ENCODE data around the gene FAN1.

The FAN1 gene

DNA sequence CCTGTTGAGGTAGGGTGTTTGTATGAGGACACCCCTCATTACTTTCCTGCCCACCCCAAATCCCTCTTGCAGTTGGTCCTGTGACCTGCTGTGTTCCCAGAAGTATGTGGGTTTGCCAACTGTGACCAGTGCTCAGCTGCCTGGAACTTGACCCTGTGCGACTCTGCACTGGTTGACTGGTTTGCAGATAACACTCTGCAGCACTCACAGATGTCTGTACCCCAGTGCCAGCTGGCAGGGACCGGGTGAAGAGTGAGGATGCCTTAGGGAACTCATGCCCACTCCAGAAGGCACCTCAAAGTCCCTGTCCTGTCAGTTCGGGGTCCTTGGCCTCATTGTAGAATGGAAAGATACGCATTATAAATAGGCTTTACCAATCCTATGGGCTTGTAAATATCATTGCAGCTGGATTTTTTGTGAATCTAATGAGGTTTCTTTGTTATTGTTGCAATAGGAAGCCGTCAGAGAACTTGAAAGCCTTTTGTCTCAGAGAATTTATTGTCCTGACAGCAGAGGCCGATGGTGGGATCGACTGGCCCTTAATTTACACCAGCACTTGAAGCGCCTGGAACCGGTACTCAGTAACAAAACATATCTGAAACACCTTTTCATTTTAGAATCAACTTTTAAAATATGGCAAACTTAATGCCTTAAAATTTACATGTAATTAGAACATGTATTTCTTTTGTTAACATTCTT is 18.2 kb downstream of the FAN1 start:
- DNase-seq, result no peak

DNA sequence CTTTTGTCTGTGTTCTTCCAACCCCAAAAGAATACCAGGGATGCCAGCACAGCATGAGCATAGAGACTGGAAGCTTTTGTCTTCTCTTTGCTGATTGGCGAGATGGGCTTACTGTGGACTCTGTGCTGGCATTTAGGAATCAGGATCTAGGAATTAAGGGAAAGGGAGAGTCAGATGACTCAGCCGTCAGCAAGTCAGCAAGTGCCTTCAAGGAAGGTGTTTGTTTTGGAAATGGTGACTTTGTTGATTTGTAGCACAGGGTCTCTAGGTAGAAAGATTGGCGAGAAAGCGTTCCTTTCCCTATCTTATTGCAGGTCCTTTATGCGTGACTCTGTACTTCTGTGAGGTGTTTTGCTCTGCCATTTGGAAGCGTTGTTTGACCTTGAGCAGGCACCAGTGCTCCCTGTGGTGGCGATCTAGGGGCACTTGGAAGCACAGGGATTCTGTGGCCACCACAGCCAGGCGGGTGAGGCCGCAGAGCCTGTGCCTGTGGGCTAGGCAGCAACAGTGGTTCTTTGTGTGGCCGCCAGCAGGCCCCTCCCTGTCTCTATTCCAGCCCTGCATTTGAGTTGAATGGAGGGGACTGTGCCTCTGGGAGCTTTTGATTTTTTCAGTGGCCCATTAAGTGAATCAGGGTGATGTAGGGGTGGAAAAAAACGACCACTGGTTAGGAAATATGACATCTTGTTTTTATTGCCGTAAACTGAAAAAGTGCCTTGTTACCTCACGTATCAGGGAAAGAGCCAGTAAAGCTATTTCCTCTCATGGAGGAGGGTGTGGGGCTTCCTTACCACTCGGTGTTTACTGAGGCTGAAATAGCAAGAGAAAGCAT is 19.0 kb downstream of the FAN1 start:
- no peak for DNase-seq

DNA sequence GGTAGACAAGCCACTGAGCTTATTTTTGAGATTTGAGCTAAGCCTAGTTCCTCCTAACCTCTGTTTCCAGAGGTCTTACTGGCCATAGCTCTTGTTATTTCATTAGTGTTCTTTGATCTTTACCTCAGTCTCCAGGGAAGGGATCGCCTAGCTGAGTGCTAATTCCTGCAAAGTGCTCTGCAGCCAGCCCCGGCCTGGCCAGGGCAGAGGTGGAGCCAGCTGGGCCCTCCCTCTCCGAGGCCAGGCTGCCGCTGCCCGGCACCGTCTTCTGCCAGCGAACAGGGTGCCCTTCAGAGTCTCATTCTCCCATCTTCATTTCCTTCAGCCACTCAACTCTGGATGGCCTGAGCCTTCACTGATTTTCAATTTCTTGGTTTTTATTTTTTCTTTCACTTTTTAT is 19.7 kb downstream of the FAN1 start:
- DNase-seq, result no peak

GRCh38 chr15:30924353-30924752 is 20.6 kb downstream of the FAN1 start:
- DNase-seq, result no peak

GRCh38 chr15:30925686-30926085 is 22.0 kb downstream of the FAN1 start:
- no peak for DNase-seq

DNA sequence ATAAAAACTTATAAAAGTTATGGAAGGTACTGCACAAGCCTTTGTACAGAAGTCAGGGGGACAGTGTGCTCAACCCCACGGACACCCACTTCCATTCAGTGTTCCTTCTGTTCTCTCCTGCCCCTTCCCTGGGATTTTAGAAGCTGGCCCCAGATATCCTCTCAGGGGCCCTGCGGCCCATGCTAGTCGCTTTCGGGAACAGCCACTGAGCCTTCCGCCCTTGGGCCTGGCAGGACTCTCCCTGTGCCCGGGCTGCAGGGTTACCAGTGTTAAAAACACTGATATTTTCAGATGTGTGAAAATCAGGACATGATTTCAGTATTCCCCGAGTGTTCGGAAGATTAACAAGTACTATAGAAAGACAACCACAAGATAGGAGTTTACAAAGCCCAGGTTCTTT is 22.4 kb downstream of the FAN1 start:
- no peak for DNase-seq

DNA sequence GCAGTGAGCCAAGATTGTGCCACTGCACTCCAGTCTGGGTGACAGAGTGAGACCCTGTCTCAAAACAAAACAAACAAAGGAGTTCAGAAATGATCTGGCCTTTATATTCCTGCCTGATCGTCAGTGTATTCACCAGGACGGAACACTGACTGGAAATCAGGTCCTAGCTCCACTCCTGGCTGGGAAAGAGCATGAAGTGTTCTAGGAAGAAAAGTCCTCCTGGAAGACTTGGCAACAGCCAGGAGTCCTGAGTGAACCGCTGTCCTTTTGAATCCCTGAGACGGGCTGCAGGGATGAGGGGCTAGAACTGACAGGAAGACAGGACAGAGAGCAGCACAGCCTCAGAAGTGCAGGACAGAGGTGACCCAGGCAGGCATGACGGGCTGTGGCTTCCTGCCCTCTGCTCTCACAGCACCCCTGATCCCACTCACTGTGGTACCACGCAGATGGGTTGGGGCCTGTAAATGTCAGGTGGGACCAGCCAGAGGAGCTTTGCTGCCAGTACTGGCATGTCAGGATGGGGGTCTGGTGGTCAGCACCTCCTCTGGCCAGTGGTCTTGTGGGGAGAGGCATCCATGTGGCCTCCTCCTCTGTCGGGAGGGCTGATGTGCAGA is 23.5 kb downstream of the FAN1 start:
- no peak for DNase-seq

DNA sequence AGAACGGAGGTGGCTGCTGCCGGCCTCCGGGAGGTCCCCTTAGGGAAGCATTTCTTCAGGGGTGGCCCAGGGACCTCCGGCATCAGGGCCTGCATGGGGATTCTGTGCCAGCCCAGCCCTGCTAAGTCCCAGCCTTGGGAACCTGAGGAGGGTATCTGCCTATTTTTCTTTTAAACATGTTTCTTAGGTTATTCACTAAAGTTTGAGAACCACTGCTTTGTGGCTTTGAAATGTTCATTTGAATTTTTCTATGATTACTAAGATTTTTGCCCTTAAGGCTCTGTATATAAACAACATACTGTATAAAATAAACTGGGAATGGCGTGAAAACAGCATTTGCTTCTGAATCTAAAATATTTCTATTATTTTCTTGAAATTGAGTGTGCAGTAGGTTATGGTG is 24.4 kb downstream of the FAN1 start:
- no peak for DNase-seq

DNA sequence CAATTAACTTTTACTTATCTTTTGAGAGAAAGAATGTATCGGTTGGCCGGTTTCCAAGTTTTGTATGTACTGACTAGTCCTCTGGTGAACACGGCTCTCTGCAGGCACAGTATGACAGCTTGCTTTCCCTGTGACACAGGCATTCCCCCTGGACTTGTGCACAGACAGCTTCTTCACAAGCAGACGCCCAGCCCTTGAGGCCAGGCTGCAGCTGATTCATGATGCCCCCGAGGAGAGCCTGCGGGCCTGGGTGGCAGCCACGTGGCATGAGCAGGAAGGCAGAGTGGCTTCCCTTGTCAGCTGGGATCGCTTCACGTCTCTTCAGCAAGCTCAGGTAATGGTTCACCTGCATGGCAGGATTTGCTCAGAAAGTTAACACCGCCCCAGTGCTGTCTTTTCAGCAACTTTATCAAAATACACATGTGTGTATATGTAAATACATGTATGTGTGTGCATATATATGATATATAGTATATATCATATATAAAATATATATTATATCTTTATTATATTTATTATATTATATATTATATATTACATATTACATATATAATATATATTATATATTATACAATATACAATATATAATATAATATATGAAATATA is 25.5 kb downstream of the FAN1 start:
- DNase-seq, result peak; percentile 57 to 82

DNA sequence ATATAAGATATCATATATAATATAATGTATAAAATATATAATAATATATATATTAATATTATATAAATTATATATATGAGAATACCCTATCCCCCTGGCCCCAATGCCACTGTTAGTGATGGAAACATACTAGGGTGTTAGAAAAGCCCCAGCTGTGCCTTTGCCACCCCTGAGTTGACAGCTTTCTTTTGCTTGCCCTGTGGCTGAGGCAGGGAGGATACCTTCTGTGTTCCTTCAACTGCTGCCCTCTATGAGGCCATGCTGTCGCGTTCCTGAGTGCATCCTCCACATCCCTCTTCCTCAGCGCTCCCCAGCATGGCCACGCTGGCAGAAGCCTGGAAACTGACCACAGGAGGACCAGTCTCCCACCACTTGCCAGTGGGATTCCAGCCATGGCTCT is 26.3 kb downstream of the FAN1 start:
- no peak for DNase-seq

DNA sequence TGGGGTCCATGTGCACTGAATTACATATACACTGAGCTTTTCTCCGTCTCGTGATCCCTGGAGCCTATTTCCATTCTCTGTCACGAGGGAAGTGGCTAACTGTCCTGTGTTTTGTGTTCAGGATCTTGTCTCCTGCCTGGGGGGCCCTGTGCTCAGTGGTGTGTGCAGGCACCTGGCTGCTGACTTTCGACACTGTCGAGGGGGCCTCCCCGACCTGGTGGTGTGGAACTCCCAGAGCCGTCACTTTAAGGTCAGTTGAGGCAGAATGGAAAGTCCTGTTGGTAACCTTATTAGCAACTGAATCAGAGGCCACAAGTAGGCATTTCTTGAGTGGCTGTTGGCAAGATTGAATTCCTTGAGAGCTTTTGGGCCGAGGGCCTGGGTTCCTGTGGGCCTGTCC is 26.7 kb downstream of the FAN1 start:
- DNase-seq, result no peak

GRCh38 chr15:30933293-30933692 is 29.6 kb downstream of the FAN1 start:
- DNase-seq, result no peak

DNA sequence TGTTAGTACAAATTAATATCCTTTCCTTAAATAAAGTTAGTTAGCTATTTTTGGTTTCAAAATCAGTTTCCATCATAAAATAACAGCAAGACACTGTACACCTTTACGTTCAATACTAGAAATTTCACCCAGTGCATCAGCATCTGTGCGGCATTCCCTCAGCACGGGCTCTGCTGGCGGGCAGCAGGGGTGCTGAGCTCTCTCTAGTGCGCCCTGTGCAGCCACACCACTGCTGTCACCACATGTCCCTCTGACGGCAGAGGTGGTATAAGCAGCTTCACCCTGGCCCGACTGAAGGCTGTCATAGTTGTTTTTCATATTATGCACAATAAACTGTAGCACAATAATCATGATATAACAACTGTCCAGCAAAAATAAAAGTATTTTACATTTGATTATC is 35.4 kb downstream of the FAN1 start:
- DNase-seq, result no peak

DNA sequence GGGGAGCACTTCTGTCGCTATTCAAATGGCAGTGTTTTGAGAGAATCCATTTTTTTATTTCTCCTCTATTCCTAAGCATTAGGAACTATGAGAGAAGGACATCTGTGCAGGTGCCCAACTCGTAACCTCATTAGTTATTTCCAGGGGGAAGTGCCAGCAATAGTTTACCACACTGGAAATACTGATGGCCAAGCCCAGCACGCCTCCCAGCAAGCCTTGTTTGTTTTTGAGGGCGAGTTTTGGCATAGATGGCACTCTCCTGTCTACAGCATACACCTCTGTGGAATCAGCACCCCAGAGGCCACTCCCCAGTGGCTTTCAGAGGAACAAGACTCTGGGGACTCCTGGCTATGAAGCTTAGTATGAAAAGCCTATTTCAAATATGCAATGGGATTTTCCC is 36.6 kb downstream of the FAN1 start:
- DNase-seq, result peak; percentile 66 to 89

DNA sequence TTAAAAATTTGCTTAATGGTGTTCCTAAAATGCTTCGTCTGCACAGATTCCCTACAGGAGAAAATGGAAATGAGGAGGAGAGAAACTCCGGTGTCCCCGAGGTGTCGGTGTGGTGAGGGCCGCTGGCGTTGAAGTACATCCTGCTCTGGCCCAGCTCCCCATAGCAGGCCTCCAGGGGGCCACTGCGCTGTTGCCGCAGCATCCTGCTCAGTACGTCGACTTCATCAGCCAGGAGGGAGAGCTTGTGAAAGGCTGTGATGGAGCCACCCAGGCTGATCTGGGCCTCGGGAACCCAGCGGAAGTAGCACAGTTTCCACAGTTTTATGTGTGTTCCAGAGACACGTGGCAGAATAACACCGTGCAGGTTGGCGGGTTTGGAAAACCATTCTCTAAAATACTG is 37.8 kb downstream of the FAN1 start:
- DNase-seq, result no peak

DNA sequence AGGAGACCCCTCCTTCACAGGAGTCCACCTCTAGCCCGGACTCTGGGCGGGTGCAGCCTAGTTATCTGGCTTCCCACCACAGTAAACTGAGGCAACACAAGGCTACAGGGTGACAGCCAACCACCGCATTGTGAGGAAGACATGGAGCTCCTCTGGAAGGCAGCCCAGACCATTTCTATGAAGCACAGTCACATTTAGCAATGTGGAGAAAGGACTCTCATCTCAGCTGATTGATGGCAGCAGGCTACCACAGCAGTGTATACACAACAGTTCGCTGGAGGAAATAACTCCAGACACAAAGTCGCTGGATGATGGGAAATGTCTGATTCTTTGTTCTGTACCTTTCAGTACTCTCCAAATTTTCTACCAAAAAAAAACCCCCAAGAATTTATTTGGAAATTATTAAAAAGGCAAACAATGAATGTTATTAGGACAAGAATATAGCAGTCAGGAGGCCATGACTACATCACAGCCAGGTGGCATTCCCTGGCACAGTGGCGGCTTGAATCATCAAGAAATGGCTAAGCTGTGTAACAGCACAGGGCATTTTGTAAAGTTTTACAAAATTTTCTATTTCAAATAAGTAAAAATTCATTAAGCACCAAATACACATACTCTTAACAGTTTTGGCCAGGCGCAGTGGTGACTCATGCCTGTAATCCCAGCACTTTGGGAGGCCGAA is 40.1 kb downstream of the FAN1 start:
- no peak for DNase-seq

DNA sequence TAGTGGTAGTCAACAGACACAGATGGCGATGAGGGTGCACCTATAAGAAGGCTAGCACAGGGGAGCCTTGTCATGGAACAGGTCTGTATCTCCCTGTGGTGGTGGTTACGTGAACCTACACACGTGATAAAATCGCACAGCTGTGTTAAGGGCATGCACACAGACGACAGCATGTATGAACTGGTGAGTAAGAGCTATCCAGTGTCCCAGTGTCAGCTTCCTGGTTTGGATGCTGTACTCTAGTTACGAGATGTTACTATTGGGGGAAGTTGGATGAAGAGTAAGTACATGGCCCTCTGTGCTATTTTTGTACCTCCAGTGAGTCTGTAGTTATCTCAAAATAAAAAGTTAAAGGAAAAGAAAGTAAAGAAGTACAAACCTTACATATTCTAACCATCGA is 49.5 kb downstream of the FAN1 start:
- DNase-seq, result no peak

DNA sequence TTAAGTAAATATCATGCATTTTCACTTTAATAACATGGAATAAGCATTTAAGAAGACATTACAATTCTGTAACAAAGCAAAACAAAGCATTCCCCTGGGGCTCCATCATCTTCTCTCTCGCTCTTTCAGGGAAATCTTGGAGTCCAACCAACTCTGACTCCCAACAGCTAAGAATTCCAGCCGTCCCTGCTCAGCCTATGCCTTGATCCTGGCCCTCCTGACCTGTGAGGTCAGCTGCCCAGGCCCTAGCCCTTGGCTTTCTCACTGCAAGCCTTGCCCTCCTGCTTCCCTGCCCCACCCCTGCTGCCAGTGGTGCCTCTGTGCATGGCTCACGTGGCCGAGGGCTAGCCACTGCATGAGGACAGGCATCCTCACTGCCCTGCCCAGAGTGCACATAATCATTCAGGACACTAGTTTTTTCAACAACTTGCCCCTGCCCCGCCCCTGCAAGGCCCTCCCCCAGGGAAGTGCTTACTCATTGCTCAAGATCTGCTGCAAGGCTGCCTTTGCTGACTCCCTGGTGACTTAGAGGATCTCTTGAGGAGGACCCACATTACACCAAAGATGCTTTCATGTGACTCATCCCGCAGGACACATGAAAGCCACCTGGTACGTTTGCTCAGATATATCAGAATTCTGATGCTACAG is 50.1 kb downstream of the FAN1 start:
- DNase-seq, result no peak

- no peak for DNase-seq
Measured at GRCh38 chr15:30954674-30955073, 51.0 kb downstream of the FAN1 start.

GRCh38 chr15:30956216-30957124 is 52.8 kb downstream of the FAN1 start:
- no peak for DNase-seq

DNA sequence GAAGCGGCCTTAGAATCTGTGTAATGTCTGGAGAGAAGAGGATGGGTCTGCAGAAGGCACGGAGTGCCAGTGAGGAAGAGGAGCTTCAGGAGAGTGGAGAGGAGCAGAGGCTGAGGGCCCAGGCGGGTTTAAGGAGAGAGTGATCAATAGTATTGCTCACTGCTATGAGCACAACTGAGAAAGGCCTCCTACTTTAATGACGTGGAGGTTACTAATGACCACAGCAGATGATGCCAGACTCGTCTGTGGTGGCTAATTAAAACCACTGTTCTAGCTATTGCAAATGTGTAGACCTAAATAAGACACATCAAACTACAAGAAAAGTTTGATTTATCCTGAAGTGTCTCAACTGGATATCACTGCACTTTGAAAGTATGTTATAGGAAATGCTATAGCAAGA is 54.5 kb downstream of the FAN1 start:
- DNase-seq, result no peak

GRCh38 chr15:30962079-30962478 is 58.4 kb downstream of the FAN1 start:
- DNase-seq, result no peak
